Measurements from ENCODE around the gene DGKH.
"Not testable (repeated sequence)": the region's sequence is repeated elsewhere in the genome, so short reads cannot be mapped to it uniquely, and the experiment has no call there.

Gene DGKH

GRCh38 chr13:42225051-42225450, 176.6 kb downstream of the DGKH start:
- no peak for DNase-seq (ENCODE audit: low read depth, low spot score)
- no peak overlapping the region for H3K4me3 ChIP-seq (ENCODE audit: low read depth, low read length)
- POLR2A ChIA-PET: no interaction called here
- no peak for TF ChIP-seq CTCF (IDR thresholded peaks at IDR 0.05; ENCODE audit: insufficient read depth, low read length, missing control alignments)
- CTCF ChIA-PET: no interaction called here

- ChIA-PET CTCF (interaction anchor here (0.9 kb wide), 1 partner anchor 10 kb away, joined by 3 read pairs; no protein-coding TSS in a partner anchor), POLR2A (interaction anchor here (0.7 kb wide), 1 partner anchor 184 kb away, joined by 3 read pairs; no protein-coding TSS in a partner anchor)
- not testable (repeated sequence) for H3K4me3 ChIP-seq (ENCODE audit: low read depth, low read length); DNase-seq (ENCODE audit: low read depth, low spot score)
Measured at GRCh38 chr13:42226759-42227158, 178.3 kb downstream of the DGKH start.

- CTCF ChIA-PET: no interaction called here
- POLR2A ChIA-PET: no interaction called here
- no peak overlapping the region for H3K4me3 ChIP-seq (ENCODE audit: low read depth, low read length)
- no peak for TF ChIP-seq CTCF (IDR thresholded peaks at IDR 0.05; ENCODE audit: insufficient read depth, low read length, missing control alignments)
- no peak for DNase-seq (ENCODE audit: low read depth, low spot score)
Measured at GRCh38 chr13:42228527-42228926, 180.1 kb downstream of the DGKH start.

GRCh38 chr13:42229287-42229686, 180.8 kb downstream of the DGKH start:
- POLR2A ChIA-PET: no interaction called here
- CTCF ChIA-PET: no interaction called here
- TF ChIP-seq CTCF (IDR thresholded peaks at IDR 0.05; ENCODE audit: insufficient read depth, low read length, missing control alignments): no peak
- no peak overlapping the region for H3K4me3 ChIP-seq (ENCODE audit: low read depth, low read length)
- no peak for DNase-seq (ENCODE audit: low read depth, low spot score)

- DNase-seq (ENCODE audit: low read depth, low spot score): no peak
- TF ChIP-seq CTCF (IDR thresholded peaks at IDR 0.05; ENCODE audit: insufficient read depth, low read length, missing control alignments): no peak
- no peak overlapping the region for H3K4me3 ChIP-seq (ENCODE audit: low read depth, low read length)
- POLR2A ChIA-PET: no interaction called here
- CTCF ChIA-PET: interaction anchor here (1.1 kb wide), 1 partner anchor 32 kb away, joined by 3 read pairs; no protein-coding TSS in a partner anchor
Measured at GRCh38 chr13:42232671-42233070, 184.2 kb downstream of the DGKH start.

- ChIA-PET POLR2A (no interaction called here), CTCF (interaction anchor here (0.8 to 1.1 kb wide), 2 partner anchors 10 to 31 kb away, joined by 3 read pairs; no protein-coding TSS in a partner anchor)
- DNase-seq (ENCODE audit: low read depth, low spot score): no peak
- H3K4me3 ChIP-seq (ENCODE audit: low read depth, low read length): no peak overlapping the region
- TF ChIP-seq CTCF (IDR thresholded peaks at IDR 0.05; ENCODE audit: insufficient read depth, low read length, missing control alignments): no peak
Measured at GRCh38 chr13:42233726-42234125, 185.3 kb downstream of the DGKH start.

GRCh38 chr13:42239161-42239560, 190.7 kb downstream of the DGKH start:
- DNase-seq (ENCODE audit: low read depth, low spot score): no peak
- POLR2A ChIA-PET: no interaction called here
- no peak for TF ChIP-seq CTCF (IDR thresholded peaks at IDR 0.05; ENCODE audit: insufficient read depth, low read length, missing control alignments)
- CTCF ChIA-PET: no interaction called here
- no peak overlapping the region for H3K4me3 ChIP-seq (ENCODE audit: low read depth, low read length)
